Vagina (tissue), 2 donors: ENCODE measurements around the gene TMC4. TPM values are rescaled to one million over a fixed set of nuclear protein-coding genes. Genes with fewer than 3 reads are reported as not detected.
"Not testable (repeated sequence)": the region's sequence is repeated elsewhere in the genome, so short reads cannot be mapped to it uniquely, and the experiment has no call there.

ENCODE experiments used
- DNase-seq, 2 donors: peaks; one replicate each; pipeline ENCODE4 v3.0.0-alpha.2; 2017; ENCODE audit errors: extremely low spot score in 2 of 2
- H3K27ac ChIP-seq: fragments of 200-600 bp; sonication (generic); one replicate; pipeline ENCODE4 v1.5.1; 2019
- H3K27me3 ChIP-seq: fragments of 200-600 bp; sonication (generic); one replicate; pipeline ENCODE4 v1.5.1; 2019
- H3K36me3 ChIP-seq, 2 donors: fragments of 200-600 bp; sonication (generic); one replicate each; pipeline ENCODE4 v1.5.1; 2017 to 2019
- H3K4me1 ChIP-seq: fragments of 200-600 bp; sonication (generic); one replicate; pipeline ENCODE4 v1.5.1; 2019
- H3K4me3 ChIP-seq, 2 donors: fragments of 200-600 bp; sonication (generic); 1 replicate in 1 of 2; 2 replicates in 1 of 2; pipeline ENCODE4 v1.5.1; 2016 to 2019
- H3K9me3 ChIP-seq: fragments of 200-600 bp; sonication (generic); one replicate; pipeline ENCODE4 v1.5.1; 2019
- POLR2A ChIP-seq, 2 donors: fragments of 450-650 bp; IDR thresholded peaks; one replicate each; pipeline ENCODE4 v1.6.1; 2017; ENCODE audit warnings: antibody characterized with exemption in 2 of 2, mild to moderate bottlenecking in 2 of 2, moderate library complexity in 2 of 2
- POLR2AphosphoS5 ChIP-seq, 2 donors: sonication (generic); formaldehyde crosslinking; IDR thresholded peaks; one replicate each; pipeline ENCODE4 v1.9.0; 2017; ENCODE audit warnings: antibody characterized with exemption in 2 of 2, mild to moderate bottlenecking in 2 of 2, low read depth in 1 of 2; ENCODE audit not compliant: insufficient read depth in 1 of 2
- intact Hi-C: fragments of 100-400 bp; cut with DNase I; formaldehyde crosslinking; loops from one replicate; pipeline ENCODE4 v1.15.1; 2023
- total RNA-seq: library from RNA; depleted of rRNA; stranded (reverse); fragments of >200 nt; gene quantifications from one replicate; pipeline ENCODE4 v1.2.3, GENCODE V29; 2016
- TF ChIP-seq, protein P1 (sequence below), 3 experiments: fragments of 450-650 bp in 2 of 3; fragments of 200-600 bp in 1 of 3; sonication (generic) in 1 of 3; IDR thresholded peaks; one replicate each; pipeline ENCODE4 v1.5.1; 2017 to 2019; ENCODE audit warnings: antibody characterized with exemption in 3 of 3, mild to moderate bottlenecking in 2 of 3, moderate library complexity in 2 of 3

The TMC4 gene
- total RNA-seq, 1 donor from 2014 or later: 22.3 TPM

DNA sequence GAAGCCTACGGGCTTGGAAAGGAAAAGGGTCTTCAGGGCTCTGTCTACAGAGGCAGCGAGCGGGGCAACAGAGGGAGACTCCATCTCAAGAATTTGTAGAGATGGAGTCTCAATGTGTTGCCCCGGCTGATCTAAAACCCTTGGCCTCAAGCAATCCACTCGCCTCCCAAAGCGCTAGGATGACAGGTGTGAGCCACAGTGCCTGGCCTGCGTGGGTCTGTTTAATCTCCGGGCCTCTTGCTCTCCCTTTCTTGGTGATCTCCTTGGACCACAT, 35.8 kb upstream of the TMC4 start:
- no peaks in the 10 kb centered on the region for H3K9me3 ChIP-seq

DNA sequence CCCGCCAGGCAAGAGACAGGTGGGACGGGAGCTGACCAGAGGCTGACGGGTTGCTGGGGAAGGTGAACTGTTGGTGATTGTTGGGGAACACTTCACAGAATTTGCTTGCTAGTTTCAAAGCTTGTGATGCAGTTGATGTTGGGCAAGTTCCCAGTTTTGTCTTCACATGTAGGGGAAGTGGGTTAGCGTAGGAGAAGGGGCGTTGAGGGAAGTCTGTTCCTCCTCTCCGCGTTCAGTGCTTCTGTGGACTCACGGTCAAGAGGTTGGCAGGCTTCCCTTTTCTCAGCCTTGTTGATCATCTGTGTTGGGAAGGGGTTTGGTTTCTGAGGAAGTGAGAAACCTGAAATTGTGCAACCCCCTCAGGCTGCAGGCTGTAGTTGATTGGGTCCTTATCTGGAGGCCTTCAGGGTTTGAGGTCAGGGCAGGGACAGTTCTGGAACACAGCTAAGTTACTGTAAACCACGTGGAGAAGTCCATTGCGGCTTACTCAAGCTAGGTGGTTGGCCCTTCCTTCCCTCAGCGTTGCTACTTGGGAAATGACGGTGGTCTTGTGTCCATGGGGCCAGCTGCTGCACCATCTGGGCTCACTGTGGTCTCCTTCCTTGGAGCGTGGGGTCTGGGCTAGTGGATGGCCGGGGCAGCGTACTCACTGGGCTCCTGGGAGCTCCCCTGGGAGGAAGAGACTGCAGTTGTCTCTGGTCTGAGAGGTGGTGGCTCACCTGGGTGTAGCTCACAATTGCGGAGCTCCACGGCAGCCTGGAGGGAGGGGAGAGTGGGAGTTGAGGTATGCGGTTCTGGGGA, 35.2 kb upstream of the TMC4 start:
- peak overlapping the region; percentile 81 for H3K27ac ChIP-seq
- DNase-seq: no peak
- H3K4me1 ChIP-seq: peaks cover 63% of the 10 kb centered on the region
- TF ChIP-seq POLR2AphosphoS5 (IDR thresholded peaks at IDR 0.05; ENCODE audit: insufficient read depth in 1 of 2, low read depth in 1 of 2): no peak
- no peak for TF ChIP-seq POLR2A (IDR thresholded peaks at IDR 0.05)
- TF ChIP-seq, protein P1, sequence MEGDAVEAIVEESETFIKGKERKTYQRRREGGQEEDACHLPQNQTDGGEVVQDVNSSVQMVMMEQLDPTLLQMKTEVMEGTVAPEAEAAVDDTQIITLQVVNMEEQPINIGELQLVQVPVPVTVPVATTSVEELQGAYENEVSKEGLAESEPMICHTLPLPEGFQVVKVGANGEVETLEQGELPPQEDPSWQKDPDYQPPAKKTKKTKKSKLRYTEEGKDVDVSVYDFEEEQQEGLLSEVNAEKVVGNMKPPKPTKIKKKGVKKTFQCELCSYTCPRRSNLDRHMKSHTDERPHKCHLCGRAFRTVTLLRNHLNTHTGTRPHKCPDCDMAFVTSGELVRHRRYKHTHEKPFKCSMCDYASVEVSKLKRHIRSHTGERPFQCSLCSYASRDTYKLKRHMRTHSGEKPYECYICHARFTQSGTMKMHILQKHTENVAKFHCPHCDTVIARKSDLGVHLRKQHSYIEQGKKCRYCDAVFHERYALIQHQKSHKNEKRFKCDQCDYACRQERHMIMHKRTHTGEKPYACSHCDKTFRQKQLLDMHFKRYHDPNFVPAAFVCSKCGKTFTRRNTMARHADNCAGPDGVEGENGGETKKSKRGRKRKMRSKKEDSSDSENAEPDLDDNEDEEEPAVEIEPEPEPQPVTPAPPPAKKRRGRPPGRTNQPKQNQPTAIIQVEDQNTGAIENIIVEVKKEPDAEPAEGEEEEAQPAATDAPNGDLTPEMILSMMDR (IDR thresholded peaks at IDR 0.05): no peak
- no peak overlapping the region for H3K4me3 ChIP-seq
- H3K36me3 ChIP-seq: peaks cover 0 to 52% of the 10 kb centered on the region in 2 donors
- intact Hi-C loops: no loop called here
- H3K27me3 ChIP-seq: no peaks in the 10 kb centered on the region
- no peaks in the 10 kb centered on the region for H3K9me3 ChIP-seq

More for the DNA sequence above, 35.8 kb upstream of the TMC4 start:
- Histone ChIP-seq H3K27ac (peak overlapping the region; percentile 81), H3K4me3 (no peak overlapping the region), H3K27me3 (no peaks in the 10 kb centered on the region), H3K4me1 (peaks cover 58% of the 10 kb centered on the region), H3K36me3 (peaks cover 0 to 47% of the 10 kb centered on the region in 2 donors)
- TF ChIP-seq POLR2A (IDR thresholded peaks at IDR 0.05): no peak
- no peak for TF ChIP-seq POLR2AphosphoS5 (IDR thresholded peaks at IDR 0.05; ENCODE audit: insufficient read depth in 1 of 2, low read depth in 1 of 2)
- TF ChIP-seq, protein P1 (IDR thresholded peaks at IDR 0.05): no peak
- intact Hi-C loops: no loop called here
- DNase-seq: no peak

GRCh38 chr19:54207676-54207982, 34.7 kb upstream of the TMC4 start:
- Histone ChIP-seq H3K9me3 (no peaks in the 10 kb centered on the region), H3K36me3 (peaks cover 0 to 57% of the 10 kb centered on the region in 2 donors), H3K4me1 (peaks cover 69% of the 10 kb centered on the region), H3K4me3 (no peak overlapping the region), H3K27me3 (no peaks in the 10 kb centered on the region), H3K27ac (peak overlapping the region; percentile 29)
- TF ChIP-seq POLR2AphosphoS5 (IDR thresholded peaks at IDR 0.05; ENCODE audit: insufficient read depth in 1 of 2, low read depth in 1 of 2): no peak
- no peak for TF ChIP-seq POLR2A (IDR thresholded peaks at IDR 0.05)
- intact Hi-C loops: no loop called here
- DNase-seq: no peak

GRCh38 chr19:54207193-54207592, 34.2 kb upstream of the TMC4 start:
- intact Hi-C loops, H3K9me3 ChIP-seq: not testable (repeated sequence)

GRCh38 chr19:54206831-54207177, 33.8 kb upstream of the TMC4 start:
- H3K4me1 ChIP-seq: peaks cover 77% of the 10 kb centered on the region
- no peak overlapping the region for H3K27ac ChIP-seq

More at GRCh38 chr19:54207193-54207592, 34.2 kb upstream of the TMC4 start:
- H3K4me3 ChIP-seq, DNase-seq, H3K27me3 ChIP-seq: not testable (repeated sequence)
- Histone ChIP-seq H3K4me1 (peaks cover 73% of the 10 kb centered on the region), H3K27ac (peak overlapping the region; percentile 29), H3K36me3 (peaks cover 0 to 62% of the 10 kb centered on the region in 2 donors)

More at GRCh38 chr19:54206831-54207177, 33.8 kb upstream of the TMC4 start:
- DNase-seq: no peak
- H3K36me3 ChIP-seq: peaks cover 0 to 64% of the 10 kb centered on the region in 2 donors
- intact Hi-C loops: no loop called here
- H3K4me3 ChIP-seq: no peak overlapping the region
- no peaks in the 10 kb centered on the region for H3K27me3 ChIP-seq
- H3K9me3 ChIP-seq: no peaks in the 10 kb centered on the region
- no peak for TF ChIP-seq POLR2AphosphoS5 (IDR thresholded peaks at IDR 0.05; ENCODE audit: insufficient read depth in 1 of 2, low read depth in 1 of 2)
- TF ChIP-seq, protein P1 (IDR thresholded peaks at IDR 0.05): no peak
- no peak for TF ChIP-seq POLR2A (IDR thresholded peaks at IDR 0.05)
